ENCODE measurements around the gene EFCAB6.
"Not testable (repeated sequence)": the region's sequence is repeated elsewhere in the genome, so short reads cannot be mapped to it uniquely, and the experiment has no call there.

The EFCAB6 gene

DNA sequence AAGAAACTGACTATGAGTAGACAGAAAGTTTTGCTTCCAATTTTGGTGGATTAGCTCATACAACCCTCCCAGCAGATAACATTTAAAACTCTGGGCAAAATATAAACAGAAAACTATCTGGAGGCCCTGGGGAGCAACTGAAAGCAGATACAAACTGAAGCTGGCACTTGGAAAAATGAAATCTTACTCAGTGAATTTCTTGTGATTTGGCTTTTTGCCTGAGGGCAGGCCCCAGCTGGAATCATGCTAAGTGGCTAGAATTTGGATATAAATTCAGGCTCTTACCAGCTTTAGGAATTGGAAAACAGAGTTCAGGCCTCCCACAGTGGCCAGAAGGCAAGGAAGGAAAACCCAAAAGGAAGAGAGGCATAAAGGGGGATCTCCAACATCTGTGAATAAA is 85.8 kb downstream of the EFCAB6 start:
- in situ Hi-C loops (cut with MboI; ENCODE audit: low sequenced_read_pairs): no loop called here

GRCh38 chr22:43723816-43724215 is 88.3 kb downstream of the EFCAB6 start:
- in situ Hi-C loops (cut with MboI; ENCODE audit: low sequenced_read_pairs): no loop called here

DNA sequence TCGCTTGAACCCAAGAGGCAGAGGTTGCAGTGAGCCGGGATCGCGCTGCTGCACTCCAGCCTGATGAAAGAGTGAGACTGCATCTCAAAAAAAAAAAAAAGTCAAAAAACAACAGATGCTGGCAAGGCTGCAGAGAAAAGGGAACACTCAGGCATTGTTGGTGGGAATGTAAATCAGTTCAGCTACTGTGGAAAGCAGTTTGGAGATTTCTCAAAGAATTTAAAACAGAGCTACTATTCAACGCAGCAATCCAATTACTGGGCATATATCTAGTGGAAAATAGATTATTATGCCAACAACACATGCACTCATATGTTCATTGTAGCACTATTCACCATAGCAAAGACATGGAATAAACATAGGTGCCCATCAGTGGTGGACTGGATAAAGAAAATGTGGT is 89.7 kb downstream of the EFCAB6 start:
- in situ Hi-C loops (cut with MboI; ENCODE audit: low sequenced_read_pairs): no loop called here

GRCh38 chr22:43720716-43721115 is 91.4 kb downstream of the EFCAB6 start:
- in situ Hi-C loops (cut with MboI; ENCODE audit: low sequenced_read_pairs): no loop called here

GRCh38 chr22:43714104-43714503 is 98.0 kb downstream of the EFCAB6 start:
- in situ Hi-C loops (cut with MboI; ENCODE audit: low sequenced_read_pairs): no loop called here

- in situ Hi-C loops (cut with MboI; ENCODE audit: low sequenced_read_pairs): no loop called here
Measured at GRCh38 chr22:43711681-43712080, 100.4 kb downstream of the EFCAB6 start.

DNA sequence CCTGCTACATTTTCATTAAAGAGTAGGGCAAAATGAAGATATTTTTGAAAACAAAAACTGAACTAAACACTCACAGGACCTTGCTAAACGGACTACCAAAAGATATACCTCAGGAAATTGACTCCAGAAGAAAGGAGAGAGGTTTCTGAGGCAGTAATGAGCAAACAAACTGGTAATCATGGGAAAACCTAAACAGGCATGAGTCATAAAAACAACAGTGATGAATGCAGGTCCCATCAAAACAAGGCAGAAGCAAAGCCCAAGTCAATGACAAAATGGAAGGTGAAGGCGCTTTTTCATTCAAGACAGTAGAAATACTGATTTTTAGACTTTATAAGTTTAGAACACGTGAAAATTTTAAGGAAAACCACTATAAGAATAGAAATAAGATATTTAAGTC is 104.5 kb downstream of the EFCAB6 start:
- in situ Hi-C loops (cut with MboI; ENCODE audit: low sequenced_read_pairs): no loop called here

DNA sequence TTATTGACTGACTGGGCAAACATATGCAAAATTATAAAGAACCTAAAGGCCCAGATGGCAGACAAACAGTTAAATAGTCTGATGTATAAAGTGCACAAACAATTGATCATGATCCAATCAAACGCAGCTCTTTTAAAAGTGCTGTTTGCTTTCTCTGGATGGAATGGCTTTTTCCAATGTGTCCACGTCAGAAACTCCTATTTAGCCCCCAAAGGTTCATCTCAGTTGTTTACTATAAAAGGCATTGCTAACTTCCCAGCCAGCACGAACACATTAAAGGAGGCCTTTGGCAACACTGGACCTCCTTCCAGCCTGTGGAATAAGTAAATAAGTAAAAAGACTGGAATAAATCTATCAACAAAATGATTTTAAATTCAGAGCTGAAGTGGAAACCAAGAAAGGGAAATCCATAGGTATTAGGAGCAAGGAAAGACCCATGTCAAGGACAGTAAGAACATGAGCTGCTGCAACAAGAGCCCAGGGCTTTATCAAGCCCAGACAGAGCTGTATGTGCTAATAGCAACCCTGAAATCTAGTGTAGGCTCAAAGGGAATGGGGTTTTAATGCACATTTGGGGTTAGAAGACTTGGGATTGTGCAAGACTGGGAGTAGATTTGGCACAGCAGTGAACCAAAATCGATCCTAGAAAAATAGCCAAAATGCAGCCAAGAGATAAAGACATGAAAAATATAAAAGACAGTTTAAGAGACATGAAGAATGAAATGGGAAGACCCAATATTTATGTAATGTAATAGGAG is 105.4 kb downstream of the EFCAB6 start:
- in situ Hi-C loops (cut with MboI; ENCODE audit: low sequenced_read_pairs): no loop called here

GRCh38 chr22:43706151-43706550 is 106.0 kb downstream of the EFCAB6 start:
- in situ Hi-C loops (cut with MboI; ENCODE audit: low sequenced_read_pairs): no loop called here

DNA sequence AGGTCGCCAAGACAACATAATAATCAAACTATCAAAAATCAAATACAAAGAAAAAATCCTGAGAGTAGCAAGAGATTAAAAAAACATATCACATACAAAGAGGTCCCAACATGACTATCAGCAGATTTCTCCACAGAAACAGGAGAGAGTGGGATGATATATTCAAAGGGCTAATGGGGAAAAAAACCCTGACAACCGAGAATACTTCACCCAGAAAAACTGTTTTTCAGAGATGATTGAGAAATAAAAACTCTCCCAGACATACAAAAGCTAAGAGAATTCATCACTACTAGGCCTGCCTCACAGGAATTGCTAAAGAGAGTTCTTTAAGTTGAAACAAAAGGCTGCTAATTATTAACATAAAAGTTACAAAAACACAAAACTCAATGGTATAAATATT is 108.1 kb downstream of the EFCAB6 start:
- in situ Hi-C loops (cut with MboI; ENCODE audit: low sequenced_read_pairs): no loop called here

DNA sequence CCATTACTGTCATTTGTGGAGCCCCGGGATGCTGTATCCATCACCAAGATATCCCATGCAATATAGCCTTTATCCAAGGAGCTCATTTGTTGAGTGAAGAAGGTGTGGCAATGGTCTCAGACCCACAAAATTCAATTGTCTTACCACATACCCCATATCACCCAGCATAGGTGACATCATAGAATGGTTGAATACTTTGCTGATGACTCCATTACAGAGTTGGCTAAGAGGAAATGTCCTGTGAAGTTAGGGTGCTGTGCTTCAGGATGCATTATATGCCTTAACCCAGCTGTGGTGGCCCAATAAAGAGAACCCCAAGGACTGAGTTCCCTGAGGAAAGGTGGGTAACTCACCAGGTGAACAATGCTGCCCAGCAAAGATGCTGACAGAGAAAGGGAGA is 113.7 kb downstream of the EFCAB6 start:
- in situ Hi-C loops (cut with MboI; ENCODE audit: low sequenced_read_pairs): no loop called here

GRCh38 chr22:43697894-43698293 is 114.2 kb downstream of the EFCAB6 start:
- in situ Hi-C loops (cut with MboI; ENCODE audit: low sequenced_read_pairs): no loop called here

DNA sequence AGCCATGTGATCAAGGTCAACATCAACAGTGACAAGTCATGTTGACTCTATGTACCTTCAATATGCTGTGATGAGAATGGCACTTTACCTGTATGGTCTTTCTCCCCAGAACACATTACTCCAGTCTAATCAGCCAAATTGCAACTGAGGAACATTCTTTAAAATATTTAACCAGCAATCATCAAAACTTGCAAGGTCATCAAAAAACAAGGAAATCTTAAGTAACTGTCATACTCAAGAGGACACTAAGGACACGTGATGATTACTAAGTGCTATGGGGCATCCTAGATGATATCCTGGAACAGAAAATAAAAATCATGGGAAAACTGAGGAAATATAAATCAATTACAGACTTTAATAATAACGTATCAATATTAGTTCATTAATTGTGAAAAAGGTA is 118.9 kb downstream of the EFCAB6 start:
- in situ Hi-C loops (cut with MboI; ENCODE audit: low sequenced_read_pairs): no loop called here

DNA sequence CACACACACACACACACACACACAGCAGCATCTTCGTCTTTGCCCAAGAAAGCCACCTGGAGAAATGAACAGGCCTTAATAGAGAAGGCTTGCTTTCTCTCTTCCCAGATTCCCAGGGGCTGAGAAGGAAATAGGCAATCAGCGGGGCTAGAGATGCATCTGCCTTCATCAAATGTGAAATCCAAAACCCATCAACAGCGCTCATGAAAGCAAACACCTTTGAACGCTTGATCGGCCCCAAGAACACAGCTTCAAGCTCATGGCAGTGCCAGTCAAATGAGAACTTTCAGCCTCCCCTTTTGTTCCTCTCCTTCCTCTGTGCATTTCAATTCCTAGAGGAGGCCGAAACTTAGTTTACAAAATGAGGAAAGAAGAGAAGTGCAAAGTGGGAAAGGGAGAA is 122.7 kb downstream of the EFCAB6 start:
- in situ Hi-C loops (cut with MboI; ENCODE audit: low sequenced_read_pairs): no loop called here

- in situ Hi-C loops (cut with MboI; ENCODE audit: low sequenced_read_pairs): no loop called here
Measured at GRCh38 chr22:43682851-43683250, 129.3 kb downstream of the EFCAB6 start.

- in situ Hi-C loops (cut with MboI; ENCODE audit: low sequenced_read_pairs): no loop called here
Measured at GRCh38 chr22:43681731-43682360, 130.3 kb downstream of the EFCAB6 start.

GRCh38 chr22:43670513-43670912 is 141.6 kb downstream of the EFCAB6 start:
- in situ Hi-C loops (cut with MboI; ENCODE audit: low sequenced_read_pairs): no loop called here

- in situ Hi-C loops (cut with MboI; ENCODE audit: low sequenced_read_pairs): no loop called here
Measured at GRCh38 chr22:43669190-43669589, 142.9 kb downstream of the EFCAB6 start.

DNA sequence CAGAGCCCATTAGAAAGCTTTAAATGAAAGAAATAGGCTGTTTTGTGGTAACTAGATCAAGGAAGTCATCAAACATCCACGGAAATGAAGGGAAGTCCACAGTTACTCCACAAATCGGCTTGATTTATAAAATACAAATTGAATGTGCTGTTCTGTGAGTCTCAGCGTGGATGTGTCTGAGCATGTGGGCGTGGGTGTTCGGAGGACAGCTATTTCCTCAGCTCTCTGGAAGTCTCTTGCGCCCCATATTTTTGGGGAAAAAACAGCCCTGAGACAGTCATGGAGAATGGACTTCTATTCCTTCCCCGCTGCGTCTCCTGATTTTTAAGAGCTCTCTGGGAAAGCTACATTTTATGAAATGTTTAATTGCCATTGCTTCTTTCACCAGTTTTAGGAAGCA is 144.4 kb downstream of the EFCAB6 start:
- in situ Hi-C loops (cut with MboI; ENCODE audit: low sequenced_read_pairs): no loop called here

- in situ Hi-C loops (cut with MboI; ENCODE audit: low sequenced_read_pairs): no loop called here
Measured at GRCh38 chr22:43666457-43666856, 145.6 kb downstream of the EFCAB6 start.

- in situ Hi-C loops (cut with MboI; ENCODE audit: low sequenced_read_pairs): no loop called here
Measured at GRCh38 chr22:43658823-43659222, 153.3 kb downstream of the EFCAB6 start.

DNA sequence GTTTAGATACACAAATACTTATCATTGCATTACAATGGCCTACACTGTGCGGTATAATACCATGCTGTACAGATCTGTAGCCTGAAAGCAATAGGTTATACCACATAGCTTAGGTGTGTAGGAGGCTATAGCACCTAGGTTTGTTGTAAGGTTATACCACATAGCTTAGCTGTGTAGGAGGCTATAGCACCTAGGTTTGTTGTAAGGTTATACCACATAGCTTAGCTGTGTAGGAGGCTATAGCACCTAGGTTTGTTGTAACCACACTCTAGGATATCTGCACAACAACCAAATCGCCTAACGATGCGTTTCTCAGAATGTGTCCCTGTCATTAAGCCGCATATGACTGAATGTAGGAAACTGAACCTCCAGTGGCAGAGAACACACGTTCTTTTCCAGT is 155.5 kb downstream of the EFCAB6 start:
- in situ Hi-C loops (cut with MboI; ENCODE audit: low sequenced_read_pairs): not testable (repeated sequence)

- in situ Hi-C loops (cut with MboI; ENCODE audit: low sequenced_read_pairs): no loop called here
Measured at GRCh38 chr22:43654271-43654670, 157.8 kb downstream of the EFCAB6 start.

All from hTERT RPE-1 (cell line).